IMR-90 (cell line): ENCODE data around the gene THRB. TPM values are rescaled to one million over a fixed set of nuclear protein-coding genes. Genes with fewer than 3 reads are reported as not detected.

Experiments
- ATAC-seq: fragments of 200-7000 bp; cut with Tn5 transposase; 2 replicates; pipeline ENCODE4 v1.9.1; 2020; ENCODE audit warnings: low read depth, mild to moderate bottlenecking, moderate library complexity
- BruUV-seq: library from RNA; stranded (reverse); fragments of 400-500 nt; replicated peaks from 2 replicates; lab custom pipeline; 2021; lab: Mats Ljungman, UMichigan
- CTCF ChIA-PET: fragments of 300-600 bp; formaldehyde crosslinking; extraction: SDS; loops from one replicate; lab custom pipeline; 2021; ENCODE audit warnings: antibody characterized with exemption; lab: Yijun Ruan, JAX
- POLR2A ChIA-PET: fragments of 300-600 bp; sonication (Branson Sonifier 250); formaldehyde crosslinking; loops from one replicate; lab custom pipeline; 2022; ENCODE audit warnings: antibody characterized with exemption; ENCODE audit not compliant: unreplicated experiment; lab: Charles Lee
- DNase-seq: peaks from one replicate; pipeline ENCODE4 v3.0.0; 2013
- H2AFZ ChIP-seq: replicated peaks from 2 replicates; pipeline ENCODE3; 2013; ENCODE audit warnings: low read length, mild to moderate bottlenecking; ENCODE audit not compliant: poor library complexity
- H2AK5ac ChIP-seq: 2 replicates; pipeline ENCODE4 v1.6.1; 2013; ENCODE audit warnings: low read depth, low read length, inconsistent platforms
- H2AK9ac ChIP-seq: replicated peaks from 2 replicates; pipeline ENCODE3; 2013; ENCODE audit warnings: mild to moderate bottlenecking, low read depth, low read length, moderate library complexity; ENCODE audit not compliant: poor library complexity
- H2BK120ac ChIP-seq: 2 replicates; pipeline ENCODE4 v1.6.1; 2013; ENCODE audit warnings: low read depth, low read length, inconsistent platforms
- H2BK15ac ChIP-seq: 3 replicates; pipeline ENCODE4 v1.6.1; 2013; ENCODE audit warnings: low read depth, low read length, inconsistent platforms
- H2BK20ac ChIP-seq: 2 replicates; pipeline ENCODE4 v1.6.1; 2013; ENCODE audit warnings: low read depth, mild to moderate bottlenecking, inconsistent platforms, low read length, moderate library complexity
- H2BK5ac ChIP-seq: 2 replicates; pipeline ENCODE4 v1.6.1; 2013; ENCODE audit warnings: mild to moderate bottlenecking, low read depth, low read length, inconsistent platforms; ENCODE audit not compliant: poor library complexity, severe bottlenecking
- H3K14ac ChIP-seq: replicated peaks from 2 replicates; pipeline ENCODE4 v1.6.1; 2013; ENCODE audit warnings: low read depth, low read length, inconsistent platforms
- H3K18ac ChIP-seq: 2 replicates; pipeline ENCODE4 v1.6.1; 2013; ENCODE audit warnings: low read depth, low read length, control low read depth
- H3K23ac ChIP-seq: 2 replicates; pipeline ENCODE4 v1.6.1; 2013; ENCODE audit warnings: low read depth, low read length, inconsistent platforms
- H3K27ac ChIP-seq: 2 replicates; pipeline ENCODE4 v1.5.1; 2013; ENCODE audit warnings: mild to moderate bottlenecking, control low read depth, low read length; ENCODE audit not compliant: insufficient read depth
- H3K27me3 ChIP-seq: 2 replicates; pipeline ENCODE4 v1.6.1; 2013; ENCODE audit warnings: low read length; ENCODE audit not compliant: control insufficient read depth, insufficient read depth
- H3K36me3 ChIP-seq: 2 replicates; pipeline ENCODE4 v1.6.1; 2013; ENCODE audit warnings: low read length, mixed read lengths; ENCODE audit not compliant: control insufficient read depth, insufficient read depth
- H3K4ac ChIP-seq: 2 replicates; pipeline ENCODE4 v1.6.1; 2013; ENCODE audit warnings: low read depth, low read length, inconsistent platforms
- H3K4me1 ChIP-seq: 2 replicates; pipeline ENCODE4 v1.6.1; 2013; ENCODE audit warnings: low read length, mixed read lengths; ENCODE audit not compliant: control insufficient read depth, insufficient read depth
- H3K4me2 ChIP-seq: 2 replicates; pipeline ENCODE4 v1.6.1; 2013; ENCODE audit warnings: low read depth, mild to moderate bottlenecking, control low read depth, low read length, moderate library complexity
- H3K4me3 ChIP-seq: 2 replicates; pipeline ENCODE4 v1.5.1; 2013; ENCODE audit warnings: low read depth, mild to moderate bottlenecking, control low read depth, low read length, moderate library complexity; ENCODE audit not compliant: insufficient read depth
- H3K56ac ChIP-seq: 2 replicates; pipeline ENCODE4 v1.6.1; 2013; ENCODE audit warnings: low read length, inconsistent platforms; ENCODE audit not compliant: insufficient read depth; ENCODE audit errors: extremely low read depth
- H3K79me1 ChIP-seq, 2 experiments: 2 replicates each; pipeline ENCODE4 v1.6.1; 2013; ENCODE audit warnings: low read length in 2 of 2, inconsistent platforms in 1 of 2, low read depth in 1 of 2
- H3K9ac ChIP-seq: 2 replicates; pipeline ENCODE4 v1.6.1; 2013; ENCODE audit warnings: low read depth, low read length, control low read depth
- H3K9me1 ChIP-seq: 2 replicates; pipeline ENCODE4 v1.6.1; 2013; ENCODE audit warnings: low read length, inconsistent platforms; ENCODE audit not compliant: insufficient read depth
- H3K9me3 ChIP-seq: 2 replicates; pipeline ENCODE4 v1.6.1; 2013; ENCODE audit warnings: low read length; ENCODE audit not compliant: control insufficient read depth, insufficient read depth
- H4K20me1 ChIP-seq: 2 replicates; pipeline ENCODE4 v1.6.1; 2013; ENCODE audit warnings: low read length, inconsistent platforms; ENCODE audit not compliant: insufficient read depth
- H4K5ac ChIP-seq: 2 replicates; pipeline ENCODE4 v1.6.1; 2013; ENCODE audit warnings: mild to moderate bottlenecking, low read depth, low read length, control low read depth
- H4K8ac ChIP-seq, 2 experiments: 2 replicates each; pipeline ENCODE4 v1.6.1; 2013; ENCODE audit warnings: low read depth in 2 of 2, low read length in 2 of 2, control low read depth in 1 of 2, inconsistent platforms in 1 of 2
- H4K91ac ChIP-seq: 2 replicates; pipeline ENCODE4 v1.6.1; 2013; ENCODE audit warnings: low read depth, low read length, inconsistent platforms; ENCODE audit not compliant: insufficient read depth
- CEBPB ChIP-seq: IDR thresholded peaks from 2 replicates; pipeline ENCODE4 v1.6.1; 2012; ENCODE audit warnings: low read depth, low read length, improper control_type of control experiment
- CHD1 ChIP-seq: IDR thresholded peaks from 2 replicates; pipeline ENCODE4 v1.6.1; 2012; ENCODE audit warnings: low read depth, low read length, improper control_type of control experiment
- MXI1 ChIP-seq: IDR thresholded peaks from 2 replicates; pipeline ENCODE4 v1.6.1; 2012; ENCODE audit warnings: low read depth, mild to moderate bottlenecking, low read length, moderate library complexity, borderline replicate concordance
- POLR2A ChIP-seq: IDR thresholded peaks from 2 replicates; pipeline ENCODE4 v1.6.1; 2012; ENCODE audit warnings: mild to moderate bottlenecking, low read depth, low read length
- RCOR1 ChIP-seq: IDR thresholded peaks from 2 replicates; pipeline ENCODE4 v1.6.1; 2012; ENCODE audit warnings: mild to moderate bottlenecking, low read length, improper control_type of control experiment; ENCODE audit not compliant: insufficient replicate concordance
- RFX5 ChIP-seq: IDR thresholded peaks from 2 replicates; pipeline ENCODE4 v1.8.0; 2012; ENCODE audit warnings: low read depth, mild to moderate bottlenecking, low read length, moderate library complexity
- WGBS, 2 experiments: methylation state at CpG; one replicate each; pipeline versions ENCODE4 v1.1.5 to v1.1.7; 2013; ENCODE audit warnings: missing lambda C conversion rate in 2 of 2; ENCODE audit not compliant: insufficient read length in 1 of 2; ENCODE audit errors: extremely low coverage in 2 of 2; 5-methylcytosine and 5-hydroxymethylcytosine counted together
- dilution Hi-C: fragments of 300-500 bp; cut with HindIII; formaldehyde crosslinking; loops from one replicate; pipeline ENCODE4 v1.14.3; 2018; ENCODE audit warnings: low sequenced_read_pairs; ENCODE audit not compliant: unreplicated experiment
- in situ Hi-C: fragments of 300-500 bp; cut with MboI; formaldehyde crosslinking; loops from 3 replicates; pipeline ENCODE4 v1.14.3; 2019; ENCODE audit warnings: low sequenced_read_pairs, inconsistent platforms, mixed read lengths
- intact Hi-C: fragments of 100-400 bp; cut with micrococcal nuclease; formaldehyde crosslinking; loops from 2 replicates; pipeline ENCODE4 v1.10.0; 2022
- polyA plus RNA-seq, 3 experiments: library from polyadenylated mRNA; depleted of rRNA; stranded (reverse); fragments of >200 nt; gene quantifications; 2 replicates each; pipeline ENCODE4 v1.2.3, GENCODE V29; 2012; ENCODE audit warnings: low replicate concordance in 1 of 3
- total RNA-seq: library from RNA; depleted of rRNA; stranded (reverse); fragments of >200 nt; gene quantifications from 2 replicates; pipeline ENCODE4 v1.2.3, GENCODE V29; 2012

The THRB gene
- total and polyA plus RNA-seq, 2 of the 4 experiments (the other 2 are of a cell fraction), result under 0.01 TPM; not detected in 1

DNA sequence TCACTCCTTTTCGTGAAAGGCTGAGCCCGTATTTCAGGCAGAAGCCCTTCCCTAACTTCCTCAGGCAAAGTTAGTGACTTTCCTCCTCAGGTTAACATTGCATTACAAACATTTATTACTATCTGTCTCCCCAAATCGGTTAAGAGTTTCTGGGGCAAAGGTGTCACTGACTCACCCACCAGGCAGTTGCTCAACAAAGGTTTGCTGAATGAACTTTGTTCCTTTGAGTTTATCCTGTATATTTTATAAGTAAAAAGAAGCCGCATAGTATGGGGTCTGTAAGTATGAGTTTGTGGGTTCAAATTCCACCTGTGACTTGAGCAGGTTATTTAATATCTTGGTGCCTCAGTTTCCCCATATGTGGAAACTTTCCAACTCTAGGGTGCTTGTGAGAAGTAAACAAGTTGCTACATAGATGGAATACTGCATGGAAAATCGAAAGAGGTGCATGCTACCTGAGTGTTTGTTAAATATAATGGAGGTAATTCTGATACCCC is 177.7 kb downstream of the THRB start:
- intact Hi-C loops, result no loop called here
- H4K91ac ChIP-seq, result no peak overlapping the region
- no peak overlapping the region for H2BK120ac ChIP-seq
- no peak overlapping the region for H2AFZ ChIP-seq
- H4K5ac ChIP-seq, result no peak overlapping the region
- POLR2A ChIA-PET, result no interaction called here
- BruUV-seq, result no TSS peak
- H3K18ac ChIP-seq, result no peak overlapping the region
- TF ChIP-seq POLR2A (no peak), CHD1 (no peak), CEBPB (no peak), RFX5 (no peak), MXI1 (no peak), RCOR1 (no peak)
- no peak overlapping the region for H3K27ac ChIP-seq
- H3K4me1 ChIP-seq, result no peaks in the 10 kb centered on the region
- no peaks in the 10 kb centered on the region for H3K27me3 ChIP-seq
- H2BK20ac ChIP-seq, result no peak overlapping the region
- no peak overlapping the region for H3K9ac ChIP-seq
- in situ Hi-C loops, result no loop called here
- no peak overlapping the region for H3K4ac ChIP-seq
- no peak overlapping the region for H3K23ac ChIP-seq
- no peak overlapping the region for H3K56ac ChIP-seq
- H3K9me1 ChIP-seq, result no peaks in the 10 kb centered on the region
- DNase-seq (no peak), ATAC-seq (no peak)
- H3K4me2 ChIP-seq, result no peak overlapping the region
- no peak overlapping the region for H3K14ac ChIP-seq
- dilution Hi-C loops, result no loop called here
- H3K79me1 ChIP-seq, result no peaks in the 10 kb centered on the region
- H4K8ac ChIP-seq, result no peak overlapping the region
- no peak overlapping the region for H2BK15ac ChIP-seq
- H4K20me1 ChIP-seq, result no peaks in the 10 kb centered on the region
- H2BK5ac ChIP-seq, result no peak overlapping the region
- H2AK9ac ChIP-seq, result no peak overlapping the region
- H2AK5ac ChIP-seq, result no peak overlapping the region
- no peaks in the 10 kb centered on the region for H3K9me3 ChIP-seq
- WGBS, 2 experiments, result no CpG with 5 or more reads among the region's 5 CpGs
- CTCF ChIA-PET, result no interaction called here
- no peak overlapping the region for H3K4me3 ChIP-seq
- H3K36me3 ChIP-seq, result no peaks in the 10 kb centered on the region
